Stimulated activated CD8-positive, alpha-beta memory T cell treated with anti-CD3 and anti-CD28 coated beads, Interleukin-2, amount 100 ng/mL, for 1 hour (primary cell): ENCODE data around the gene ADGRG7.

ENCODE experiments used
- DNase-seq, 2 donors: peaks; one replicate each; pipeline ENCODE4 v3.0.0-alpha.2; 2020; ENCODE audit warnings: low read depth in 2 of 2

The ADGRG7 gene

GRCh38 chr3:100698736-100699135 lies 89.3 kb downstream of the ADGRG7 start:
- no peak for DNase-seq

- DNase-seq: no peak
Measured at GRCh38 chr3:100700708-100701107, 91.3 kb downstream of the ADGRG7 start.

- DNase-seq: no peak
Measured at GRCh38 chr3:100702082-100702979, 92.9 kb downstream of the ADGRG7 start.

- no peak for DNase-seq
Measured at GRCh38 chr3:100702980-100703345, 93.6 kb downstream of the ADGRG7 start.

GRCh38 chr3:100703865-100704264 lies 94.5 kb downstream of the ADGRG7 start:
- DNase-seq: no peak

- no peak for DNase-seq
Measured at GRCh38 chr3:100706365-100706764, 97.0 kb downstream of the ADGRG7 start.

- DNase-seq: no peak
Measured at GRCh38 chr3:100708644-100708988, 99.2 kb downstream of the ADGRG7 start.

GRCh38 chr3:100708989-100709841 lies 99.8 kb downstream of the ADGRG7 start, which contains the start of gene TFG:
Gene TFG (plus strand): TSS chr3:100709494. CDS start chr3:100713686, 4,192 bp downstream.
- peak; percentile 93 to 95 for DNase-seq

- peak; percentile 2 to 5 for DNase-seq
Measured at GRCh38 chr3:100709842-100710260, 100.5 kb downstream of the ADGRG7 start.

GRCh38 chr3:100710261-100710968 lies 101.0 kb downstream of the ADGRG7 start:
- peak; percentile 2 to 18 for DNase-seq

GRCh38 chr3:100715176-100715575 lies 105.8 kb downstream of the ADGRG7 start:
- DNase-seq: no peak

- DNase-seq: no peak
Measured at GRCh38 chr3:100717063-100717462, 107.7 kb downstream of the ADGRG7 start.

- no peak for DNase-seq
Measured at GRCh38 chr3:100717637-100718487, 108.5 kb downstream of the ADGRG7 start.

GRCh38 chr3:100719136-100719535 lies 109.7 kb downstream of the ADGRG7 start:
- no peak for DNase-seq

GRCh38 chr3:100720426-100720825 lies 111.0 kb downstream of the ADGRG7 start:
- DNase-seq: no peak

- no peak for DNase-seq
Measured at GRCh38 chr3:100725935-100726513, 116.6 kb downstream of the ADGRG7 start.

GRCh38 chr3:100726706-100727105 lies 117.3 kb downstream of the ADGRG7 start:
- DNase-seq: no peak

GRCh38 chr3:100730524-100730923 lies 121.1 kb downstream of the ADGRG7 start:
- no peak for DNase-seq

- no peak for DNase-seq
Measured at GRCh38 chr3:100732435-100732834, 123.0 kb downstream of the ADGRG7 start.

- no peak for DNase-seq
Measured at GRCh38 chr3:100737334-100737733, 127.9 kb downstream of the ADGRG7 start.

- no peak for DNase-seq
Measured at GRCh38 chr3:100740207-100740606, 130.8 kb downstream of the ADGRG7 start.
